Ovary (tissue), 9 donors: ENCODE results near the gene SHMT2. TPM values are rescaled to one million over a fixed set of nuclear protein-coding genes. Genes with fewer than 3 reads are reported as not detected.

Source experiments
- DNase-seq, 5 donors: peaks; one replicate each; pipeline ENCODE4 v3.0.0-alpha.2; 2019 to 2020
- H3K27ac ChIP-seq, 2 donors: fragments of 200-600 bp; one replicate each; pipeline versions ENCODE4 v1.5.1 to v1.8.0; 2019 to 2022
- H3K27me3 ChIP-seq: fragments of 200-600 bp; one replicate; pipeline ENCODE4 v1.8.0; 2022
- H3K36me3 ChIP-seq: fragments of 200-600 bp; sonication (generic); one replicate; pipeline ENCODE4 v1.5.1; 2019
- H3K4me1 ChIP-seq: one replicate; pipeline ENCODE4 v1.8.1; 2013; ENCODE audit warnings: mild to moderate bottlenecking, moderate library complexity; ENCODE audit not compliant: insufficient read depth
- H3K4me3 ChIP-seq: fragments of 200-600 bp; sonication (generic); one replicate; pipeline ENCODE4 v1.5.1; 2017
- H3K9me3 ChIP-seq, 2 donors: fragments of 200-600 bp in 1 of 2; sonication (generic) in 1 of 2; one replicate each; pipeline versions ENCODE4 v1.5.1 to v1.8.1; 2013 to 2019; ENCODE audit warnings: mild to moderate bottlenecking in 1 of 2, moderate library complexity in 1 of 2
- EP300 ChIP-seq: sonication (generic); formaldehyde crosslinking; IDR thresholded peaks from one replicate; pipeline ENCODE4 v1.6.1; 2017; ENCODE audit warnings: antibody characterized with exemption
- POLR2A ChIP-seq: fragments of 450-650 bp; IDR thresholded peaks from one replicate; pipeline ENCODE4 v1.6.1; 2017; ENCODE audit warnings: antibody characterized with exemption, mild to moderate bottlenecking, moderate library complexity
- WGBS, 3 donors: extraction: QIAGEN DNeasy Blood & Tissue Kit in 1 of 3; methylation state at CpG; one replicate each; pipeline versions ENCODE4 v1.1.5 to v1.1.7; 2013 to 2017; 5-methylcytosine and 5-hydroxymethylcytosine counted together
- intact Hi-C, 4 donors: fragments of 100-400 bp; cut with DNase I; formaldehyde crosslinking; loops; one replicate each; pipeline versions ENCODE4 v1.11.0 to v1.15.1; 2022 to 2023
- polyA plus RNA-seq, 2 donors: library from polyadenylated mRNA; stranded (reverse); fragments of 200-250 nt in 1 of 2; fragments of 350-450 nt in 1 of 2; fragmentation: Illumina TruSeq in 1 of 2; extraction: RNeasy Lipid Tissue Mini Kit (QIAGEN cat#74804) in 1 of 2; gene quantifications; one replicate each; pipeline ENCODE4 v1.2.3, GENCODE V29; 2013 to 2014
- total RNA-seq, 7 donors: library from RNA; depleted of rRNA in 2 of 7; stranded (reverse); fragments of >200 nt in 2 of 7; fragmentation: NEBNext Ultra II Directional in 3 of 7; extraction: Animal tissue kit (Norgen Biotek cat#: 25700) in 3 of 7; gene quantifications; one replicate each; pipeline versions ENCODE4 v1.1.0 to v1.2.4, GENCODE V29; 2016 to 2023
- TF ChIP-seq, protein P1 (sequence below), 3 donors: fragments of 450-650 bp in 2 of 3; fragments of 200-600 bp in 1 of 3; IDR thresholded peaks; one replicate each; pipeline versions ENCODE4 v1.5.1 to v1.8.0; 2016 to 2022; ENCODE audit warnings: antibody characterized with exemption in 3 of 3, mild to moderate bottlenecking in 1 of 3
- donor health status: DM: no; HTN: no; CAD: no; lungs with moderate emphysema.
- donor health status: DM: no; HTN: no; CAD: no.
- donor health status: Bipolar disorder and iron deficiency.
- donor health status: DM: yes; HTN: yes; CAD: no.
- donor health status: DM: no; HTN: no; CAD: no.
- donor health status: DM: yes; HTN: yes; CAD: no.

The SHMT2 gene
- total and polyA plus RNA-seq, 9 donors = 23.0 to 185 (median 42.0) TPM

GRCh38 chr12:57254506-57255280 lies 25.2 kb downstream of the SHMT2 start:
- no peak for DNase-seq
- H3K27me3 ChIP-seq = no peaks in the 10 kb centered on the region
- H3K4me1 ChIP-seq = no peaks in the 10 kb centered on the region
- intact Hi-C loops = no loop called here
- no peak overlapping the region for H3K27ac ChIP-seq
- no peaks in the 10 kb centered on the region for H3K36me3 ChIP-seq
- 81 to 90% (median 87%) methylated on average over 14 of the region's 14 CpGs for WGBS, 3 donors
- H3K9me3 ChIP-seq = no peaks in the 10 kb centered on the region
- H3K4me3 ChIP-seq = no peak overlapping the region
- TF ChIP-seq, protein P1, sequence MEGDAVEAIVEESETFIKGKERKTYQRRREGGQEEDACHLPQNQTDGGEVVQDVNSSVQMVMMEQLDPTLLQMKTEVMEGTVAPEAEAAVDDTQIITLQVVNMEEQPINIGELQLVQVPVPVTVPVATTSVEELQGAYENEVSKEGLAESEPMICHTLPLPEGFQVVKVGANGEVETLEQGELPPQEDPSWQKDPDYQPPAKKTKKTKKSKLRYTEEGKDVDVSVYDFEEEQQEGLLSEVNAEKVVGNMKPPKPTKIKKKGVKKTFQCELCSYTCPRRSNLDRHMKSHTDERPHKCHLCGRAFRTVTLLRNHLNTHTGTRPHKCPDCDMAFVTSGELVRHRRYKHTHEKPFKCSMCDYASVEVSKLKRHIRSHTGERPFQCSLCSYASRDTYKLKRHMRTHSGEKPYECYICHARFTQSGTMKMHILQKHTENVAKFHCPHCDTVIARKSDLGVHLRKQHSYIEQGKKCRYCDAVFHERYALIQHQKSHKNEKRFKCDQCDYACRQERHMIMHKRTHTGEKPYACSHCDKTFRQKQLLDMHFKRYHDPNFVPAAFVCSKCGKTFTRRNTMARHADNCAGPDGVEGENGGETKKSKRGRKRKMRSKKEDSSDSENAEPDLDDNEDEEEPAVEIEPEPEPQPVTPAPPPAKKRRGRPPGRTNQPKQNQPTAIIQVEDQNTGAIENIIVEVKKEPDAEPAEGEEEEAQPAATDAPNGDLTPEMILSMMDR (IDR thresholded peaks at IDR 0.05) = no peak
- TF ChIP-seq EP300 (no peak), POLR2A (no peak)

GRCh38 chr12:57255916-57256315 lies 26.4 kb downstream of the SHMT2 start:
- WGBS, 3 donors = 82 to 89% (median 87%) methylated on average over 6 of the region's 6 CpGs
- H3K27me3 ChIP-seq = no peaks in the 10 kb centered on the region
- no peak for DNase-seq
- TF ChIP-seq, protein P1 (IDR thresholded peaks at IDR 0.05) = no peak
- TF ChIP-seq POLR2A (no peak), EP300 (no peak)
- no peaks in the 10 kb centered on the region for H3K36me3 ChIP-seq
- H3K4me3 ChIP-seq = no peak overlapping the region
- no peaks in the 10 kb centered on the region for H3K9me3 ChIP-seq
- intact Hi-C loops = no loop called here
- H3K27ac ChIP-seq = no peak overlapping the region
- H3K4me1 ChIP-seq = no peaks in the 10 kb centered on the region

GRCh38 chr12:57258977-57259970 lies 29.8 kb downstream of the SHMT2 start:
- intact Hi-C loops = no loop called here
- no peaks in the 10 kb centered on the region for H3K36me3 ChIP-seq
- no peak overlapping the region for H3K4me3 ChIP-seq
- H3K4me1 ChIP-seq = no peaks in the 10 kb centered on the region
- DNase-seq = no peak
- no peak overlapping the region for H3K27ac ChIP-seq
- H3K9me3 ChIP-seq = no peaks in the 10 kb centered on the region
- 46 to 51% (median 50%) methylated on average over 6 of the region's 6 CpGs for WGBS, 3 donors
- no peaks in the 10 kb centered on the region for H3K27me3 ChIP-seq
- no peak for TF ChIP-seq EP300

DNA sequence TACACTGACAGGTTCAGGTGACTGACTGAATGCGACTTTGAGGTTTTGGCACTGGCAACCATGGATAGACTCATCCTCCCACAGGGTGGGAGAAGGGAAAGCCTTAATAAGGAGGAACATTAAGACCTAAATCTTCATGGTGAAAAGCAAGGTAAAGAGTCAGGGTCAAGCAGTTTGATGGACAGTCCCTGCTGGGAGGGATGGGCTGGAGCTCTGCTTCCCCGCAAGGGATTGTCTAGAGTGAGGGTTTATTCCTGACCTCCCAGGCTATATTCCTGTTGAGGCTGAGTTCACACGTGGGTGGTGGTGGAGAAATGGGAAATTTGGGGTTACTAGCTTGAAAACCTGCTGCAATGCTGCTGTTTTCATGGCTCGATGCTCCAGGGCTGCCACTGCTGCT lies 30.9 kb downstream of the SHMT2 start:
- no peaks in the 10 kb centered on the region for H3K36me3 ChIP-seq
- intact Hi-C loops = loop anchor here in 3 of 4 donors (5.0 kb wide), 1 partner anchor 192 kb away; no protein-coding TSS in a partner anchor

More for the DNA sequence above, 30.9 kb downstream of the SHMT2 start:
- H3K4me3 ChIP-seq = no peak overlapping the region
- no peak for DNase-seq
- H3K4me1 ChIP-seq = no peaks in the 10 kb centered on the region
- WGBS, 3 donors = 85 to 93% (median 85%) methylated on average over 4 of the region's 4 CpGs
- H3K9me3 ChIP-seq = no peaks in the 10 kb centered on the region
- H3K27me3 ChIP-seq = no peaks in the 10 kb centered on the region
- no peak overlapping the region for H3K27ac ChIP-seq
- no peak for TF ChIP-seq POLR2A
- TF ChIP-seq EP300 = no peak
- TF ChIP-seq, protein P1 (IDR thresholded peaks at IDR 0.05) = no peak
